HEK293 (cell line): ENCODE data around the gene SEMA3G.

ENCODE experiments used
- CTCF ChIA-PET: fragments of 350-600 bp; formaldehyde crosslinking; extraction: SDS; loops from one replicate; lab custom pipeline; 2021; ENCODE audit warnings: antibody characterized with exemption; lab: Yijun Ruan, JAX
- POLR2A ChIA-PET: fragments of 300-600 bp; formaldehyde crosslinking; extraction: SDS; loops from one replicate; lab custom pipeline; 2020; ENCODE audit warnings: antibody characterized with exemption, inconsistent platforms; lab: Yijun Ruan, JAX
- H3K27ac ChIP-seq: fragments of 200-500 bp; sonication (Bioruptor generic); 2 replicates; pipeline ENCODE4 v1.5.1; 2014; ENCODE audit warnings: low read depth, low read length, control low read depth, inconsistent platforms; ENCODE audit errors: extremely low read depth
- H3K36me3 ChIP-seq, 2 experiments: fragments of 200-500 bp in 1 of 2; sonication (Bioruptor generic) in 1 of 2; 1 replicate in 1 of 2; 2 replicates in 1 of 2; pipeline ENCODE4 v1.5.1; 2014 to 2017; ENCODE audit warnings: inconsistent platforms in 2 of 2, low read length in 2 of 2; ENCODE audit not compliant: control insufficient read depth in 2 of 2, insufficient read depth in 1 of 2
- H3K4me1 ChIP-seq: fragments of 200-500 bp; sonication (Bioruptor generic); 2 replicates; pipeline ENCODE4 v1.5.1; 2014; ENCODE audit warnings: mild to moderate bottlenecking, low read length, inconsistent platforms; ENCODE audit not compliant: control insufficient read depth, insufficient read depth
- H3K4me3 ChIP-seq: 2 replicates; pipeline ENCODE4 v1.5.1; 2011; ENCODE audit warnings: low read depth, mild to moderate bottlenecking, control low read depth, low read length, moderate library complexity
- H3K9me3 ChIP-seq: fragments of 200-500 bp; sonication (Bioruptor generic); 2 replicates; pipeline ENCODE4 v1.5.1; 2014; ENCODE audit warnings: low read depth, low read length, inconsistent platforms; ENCODE audit not compliant: control insufficient read depth, insufficient read depth
- EGR2 ChIP-seq: fragments of 450-650 bp; formaldehyde crosslinking; IDR thresholded peaks from 2 replicates; pipeline ENCODE4 v1.5.1; 2016; ENCODE audit warnings: low read depth, missing biosample characterization, missing genetic modification characterization
- IKZF3 ChIP-seq: fragments of 450-650 bp; IDR thresholded peaks from 2 replicates; pipeline ENCODE4 v1.5.0; 2018; ENCODE audit warnings: missing biosample characterization, mild to moderate bottlenecking, missing genetic modification characterization, moderate library complexity
- KLF7 ChIP-seq: fragments of 450-650 bp; formaldehyde crosslinking; IDR thresholded peaks from 2 replicates; pipeline ENCODE4 v1.5.1; 2016; ENCODE audit warnings: missing biosample characterization, missing genetic modification characterization, borderline replicate concordance
- ZBTB17 ChIP-seq: fragments of 450-650 bp; formaldehyde crosslinking; IDR thresholded peaks from 2 replicates; pipeline ENCODE4 v1.5.1; 2016; ENCODE audit warnings: missing biosample characterization, missing genetic modification characterization
- ZFHX2 ChIP-seq: fragments of 450-650 bp; formaldehyde crosslinking; conservative IDR thresholded peaks from 2 replicates; pipeline ENCODE4 v1.5.1; 2016; ENCODE audit warnings: missing biosample characterization, missing genetic modification characterization
- ZNF114 ChIP-seq: fragments of 450-650 bp; formaldehyde crosslinking; IDR thresholded peaks from 2 replicates; pipeline ENCODE4 v1.5.0; 2017; ENCODE audit warnings: missing biosample characterization, missing genetic modification characterization
- ZNF169 ChIP-seq: fragments of 450-650 bp; formaldehyde crosslinking; IDR thresholded peaks from 2 replicates; pipeline ENCODE4 v1.5.1; 2016; ENCODE audit warnings: missing biosample characterization, missing genetic modification characterization
- ZNF223 ChIP-seq: fragments of 450-650 bp; formaldehyde crosslinking; IDR thresholded peaks from 2 replicates; pipeline ENCODE4 v1.5.1; 2016; ENCODE audit warnings: missing biosample characterization, missing genetic modification characterization
- ZNF341 ChIP-seq: fragments of 450-650 bp; formaldehyde crosslinking; IDR thresholded peaks from 2 replicates; pipeline ENCODE4; 2016; ENCODE audit warnings: low read depth, missing biosample characterization, missing genetic modification characterization
- ZNF394 ChIP-seq: fragments of 450-650 bp; formaldehyde crosslinking; IDR thresholded peaks from 2 replicates; pipeline ENCODE4 v1.5.1; 2016; ENCODE audit warnings: missing biosample characterization, missing genetic modification characterization, mild to moderate bottlenecking, moderate library complexity, borderline replicate concordance
- ZNF433 ChIP-seq: fragments of 450-650 bp; formaldehyde crosslinking; IDR thresholded peaks from 2 replicates; pipeline ENCODE4 v1.5.1; 2016; ENCODE audit warnings: missing biosample characterization, missing genetic modification characterization, low read depth
- ZNF501 ChIP-seq: fragments of 450-650 bp; formaldehyde crosslinking; IDR thresholded peaks from 2 replicates; pipeline ENCODE4 v1.5.1; 2016; ENCODE audit warnings: missing biosample characterization, missing genetic modification characterization
- ZNF548 ChIP-seq: fragments of 450-650 bp; formaldehyde crosslinking; IDR thresholded peaks from 2 replicates; pipeline ENCODE4 v1.5.1; 2016; ENCODE audit warnings: missing biosample characterization, missing genetic modification characterization
- ZNF585B ChIP-seq: fragments of 450-650 bp; formaldehyde crosslinking; IDR thresholded peaks from 2 replicates; pipeline ENCODE4 v1.5.1; 2016; ENCODE audit warnings: missing biosample characterization, missing genetic modification characterization
- TF ChIP-seq, protein P1 (sequence below): fragments of 450-650 bp; formaldehyde crosslinking; IDR thresholded peaks from 2 replicates; pipeline ENCODE4 v1.5.1; 2016; ENCODE audit warnings: missing biosample characterization, missing genetic modification characterization
- TF ChIP-seq, protein P2 (sequence below): fragments of 450-650 bp; formaldehyde crosslinking; IDR thresholded peaks from 2 replicates; pipeline ENCODE4 v1.5.1; 2017; ENCODE audit warnings: missing biosample characterization, mild to moderate bottlenecking, missing genetic modification characterization, moderate library complexity

SEMA3G gene

DNA sequence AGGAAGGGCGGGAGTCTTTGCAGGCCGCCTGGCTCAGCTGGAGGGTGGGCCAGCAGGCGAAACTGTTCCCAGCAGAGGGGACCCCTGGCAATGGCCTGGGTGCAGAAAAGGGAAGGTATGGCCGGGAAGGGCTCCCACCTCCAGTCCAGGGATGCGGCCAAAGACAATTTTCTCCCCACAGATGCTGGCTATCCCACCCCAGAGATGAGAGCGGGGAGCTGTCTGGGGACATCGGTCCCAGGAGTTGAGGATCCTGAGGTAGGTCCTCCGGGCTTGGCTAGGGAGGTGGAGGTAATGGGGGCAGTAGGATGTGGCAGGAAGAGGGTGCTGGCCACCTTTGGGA is 1.7 kb downstream of the SEMA3G start (continued):
- TF ChIP-seq ZBTB17 (tag by site-specific recombination) (no peak), ZNF548 (no peak), ZNF223 (tag by site-specific recombination) (no peak), ZNF585B (tag by site-specific recombination) (no peak)
- TF ChIP-seq, all 188 proteins: peak for 0

DNA sequence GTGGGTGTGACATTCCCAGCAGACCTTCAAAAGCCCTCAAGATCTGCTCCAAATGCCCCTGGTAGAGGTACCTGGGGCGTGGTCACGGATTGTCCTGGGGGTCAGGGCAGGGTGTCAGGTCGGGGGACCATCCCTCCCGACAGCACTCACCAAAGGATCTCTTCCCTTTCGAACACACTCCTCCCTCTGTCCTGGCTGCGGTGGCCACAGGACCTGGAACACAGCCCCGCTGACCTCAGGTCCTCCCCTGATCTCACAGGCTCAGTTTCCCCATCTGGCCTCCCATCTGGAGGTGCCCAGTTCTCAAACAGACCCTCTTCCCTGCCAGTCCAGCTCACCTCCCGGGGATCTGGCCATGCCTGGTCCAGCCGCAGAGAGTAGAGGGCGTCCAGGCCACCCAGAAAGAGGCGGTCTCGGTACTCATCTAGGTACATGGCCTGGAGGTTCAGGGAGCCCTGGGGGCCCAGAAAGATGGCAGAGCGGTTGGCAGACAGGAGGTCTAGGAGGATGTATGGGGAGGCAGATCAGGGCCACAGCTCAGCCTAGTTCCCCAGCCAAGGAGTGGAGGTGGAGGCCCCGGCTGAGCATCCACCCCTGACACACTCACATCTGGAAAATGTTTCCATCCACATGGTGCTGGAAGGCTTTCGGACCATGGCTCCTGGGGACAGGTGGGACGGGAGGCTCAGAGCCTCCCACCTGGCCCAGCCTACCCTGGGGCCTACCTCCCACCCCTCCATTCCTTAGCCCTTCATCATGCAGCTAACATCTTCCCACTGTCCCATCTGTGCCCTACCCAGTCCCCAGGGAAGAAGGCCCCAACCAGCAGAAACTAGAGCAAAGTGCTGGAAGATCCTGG is 2.3 kb downstream of the SEMA3G start:
- CTCF ChIA-PET: interaction anchor here (1.1 to 7.9 kb wide), 2 partner anchors 16 to 30 kb away, joined by 5 to 97 read pairs; no protein-coding TSS in a partner anchor
- H3K4me3 ChIP-seq: no peak overlapping the region
- TF ChIP-seq ZNF169 (tag by site-specific recombination) (no peak), ZNF223 (tag by site-specific recombination) (no peak), ZNF433 (tag by site-specific recombination) (no peak), ZFHX2 (tag by site-specific recombination) (peak; percentile 55), EGR2 (tag by site-specific recombination) (peak; percentile 59)
- H3K4me1 ChIP-seq: no peaks in the 10 kb centered on the region
- no peaks in the 10 kb centered on the region for H3K36me3 ChIP-seq
- POLR2A ChIA-PET: no interaction called here
- H3K27ac ChIP-seq: no peak overlapping the region
- H3K9me3 ChIP-seq: no peaks in the 10 kb centered on the region

DNA sequence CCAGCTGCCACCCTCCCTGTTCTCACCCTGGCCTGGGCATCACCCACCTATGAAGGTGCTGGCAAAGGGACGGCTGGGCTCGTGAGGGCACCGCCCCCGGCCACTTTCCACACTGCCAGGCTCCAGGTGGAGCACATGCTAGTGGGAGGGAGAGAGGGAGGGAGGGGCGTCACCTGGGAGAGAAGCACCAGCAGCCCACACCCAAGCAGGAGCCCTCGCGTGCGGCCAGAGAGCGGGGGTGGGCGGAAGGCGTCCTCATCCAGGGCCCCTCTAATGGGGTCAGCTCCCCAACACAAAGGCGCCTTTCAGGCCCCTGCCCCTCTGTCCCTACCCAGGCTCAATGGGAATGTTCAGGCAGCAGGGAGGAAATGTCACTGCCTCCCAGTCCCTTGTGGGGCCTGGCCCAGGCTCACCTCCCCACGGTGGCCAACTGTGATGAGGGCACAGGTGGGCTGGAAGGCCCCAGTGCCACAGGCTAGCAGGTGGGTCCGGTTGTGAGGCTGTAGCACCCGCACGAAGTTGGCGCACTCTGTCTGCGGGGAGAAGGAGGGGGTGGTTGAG is 3.1 kb downstream of the SEMA3G start:
- Histone ChIP-seq H3K4me1 (no peaks in the 10 kb centered on the region), H3K4me3 (no peak overlapping the region), H3K27ac (no peak overlapping the region), H3K9me3 (no peaks in the 10 kb centered on the region), H3K36me3 (no peaks in the 10 kb centered on the region)
- TF ChIP-seq ZNF394 (no peak), IKZF3 (tag by site-specific recombination) (no peak), ZFHX2 (tag by site-specific recombination) (peak; percentile 55), ZNF114 (tag by site-specific recombination) (no peak), ZNF501 (tag by site-specific recombination) (no peak), EGR2 (tag by site-specific recombination) (peak; percentile 36; the same call in 1 of the 2 replicates), ZNF341 (tag by site-specific recombination) (no peak), KLF7 (no peak)
- TF ChIP-seq, protein P1, sequence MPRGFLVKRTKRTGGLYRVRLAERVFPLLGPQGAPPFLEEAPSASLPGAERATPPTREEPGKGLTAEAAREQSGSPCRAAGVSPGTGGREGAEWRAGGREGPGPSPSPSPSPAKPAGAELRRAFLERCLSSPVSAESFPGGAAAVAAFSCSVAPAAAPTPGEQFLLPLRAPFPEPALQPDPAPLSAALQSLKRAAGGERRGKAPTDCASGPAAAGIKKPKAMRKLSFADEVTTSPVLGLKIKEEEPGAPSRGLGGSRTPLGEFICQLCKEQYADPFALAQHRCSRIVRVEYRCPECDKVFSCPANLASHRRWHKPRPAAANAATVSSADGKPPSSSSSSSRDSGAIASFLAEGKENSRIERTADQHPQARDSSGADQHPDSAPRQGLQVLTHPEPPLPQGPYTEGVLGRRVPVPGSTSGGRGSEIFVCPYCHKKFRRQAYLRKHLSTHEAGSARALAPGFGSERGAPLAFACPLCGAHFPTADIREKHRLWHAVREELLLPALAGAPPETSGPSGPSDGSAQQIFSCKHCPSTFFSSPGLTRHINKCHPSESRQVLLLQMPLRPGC (tag by site-specific recombination): no peak
- TF ChIP-seq, protein P2, sequence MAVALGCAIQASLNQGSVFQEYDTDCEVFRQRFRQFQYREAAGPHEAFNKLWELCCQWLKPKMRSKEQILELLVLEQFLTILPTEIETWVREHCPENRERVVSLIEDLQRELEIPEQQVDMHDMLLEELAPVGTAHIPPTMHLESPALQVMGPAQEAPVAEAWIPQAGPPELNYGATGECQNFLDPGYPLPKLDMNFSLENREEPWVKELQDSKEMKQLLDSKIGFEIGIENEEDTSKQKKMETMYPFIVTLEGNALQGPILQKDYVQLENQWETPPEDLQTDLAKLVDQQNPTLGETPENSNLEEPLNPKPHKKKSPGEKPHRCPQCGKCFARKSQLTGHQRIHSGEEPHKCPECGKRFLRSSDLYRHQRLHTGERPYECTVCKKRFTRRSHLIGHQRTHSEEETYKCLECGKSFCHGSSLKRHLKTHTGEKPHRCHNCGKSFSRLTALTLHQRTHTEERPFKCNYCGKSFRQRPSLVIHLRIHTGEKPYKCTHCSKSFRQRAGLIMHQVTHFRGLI (tag by site-specific recombination): no peak
- POLR2A ChIA-PET: no interaction called here
- CTCF ChIA-PET: interaction anchor here (0.7 to 0.8 kb wide), 2 partner anchors 13 to 20 kb away, joined by 5 read pairs; no protein-coding TSS in a partner anchor
